SK-N-SH (cell line): ENCODE measurements around the gene PCSK7. TPM values are rescaled to one million over a fixed set of nuclear protein-coding genes. Genes with fewer than 3 reads are reported as not detected.

ENCODE experiments used
- CTCF ChIA-PET: fragments of 300-600, 350-600 bp; formaldehyde crosslinking; extraction: SDS; loops from one replicate; lab custom pipeline; 2021; lab: Yijun Ruan, JAX
- POLR2A ChIA-PET: fragments of 350-600 bp; sonication (Branson Sonifier 250); formaldehyde crosslinking; extraction: SDS; loops from one replicate; lab custom pipeline; 2020; ENCODE audit warnings: antibody characterized with exemption, inconsistent platforms; lab: Yijun Ruan, JAX
- DNase-seq: peaks from one replicate; pipeline ENCODE4 v3.0.0; 2012
- H2AFZ ChIP-seq: fragments of 200-600 bp; sonication (generic); 2 replicates; pipeline ENCODE4 v1.8.1; 2016; ENCODE audit warnings: antibody characterized with exemption, mild to moderate bottlenecking, low read depth
- H3F3A ChIP-seq: fragments of 200-600 bp; sonication (generic); replicated peaks from 2 replicates; pipeline ENCODE3; 2016; ENCODE audit warnings: antibody characterized with exemption, mild to moderate bottlenecking; ENCODE audit not compliant: insufficient read depth
- H3K27ac ChIP-seq, 2 experiments: fragments of 200-500 bp in 1 of 2; fragments of 200-600 bp in 1 of 2; sonication (Bioruptor generic) in 1 of 2; sonication (generic), shearing (Covaris generic) in 1 of 2; 2 replicates each; pipeline versions ENCODE4 v1.5.1 to v1.6.1; 2014 to 2016; ENCODE audit warnings: low read depth in 2 of 2, inconsistent platforms in 1 of 2, low read length in 1 of 2, mild to moderate bottlenecking in 1 of 2, mixed read lengths in 1 of 2
- H3K27me3 ChIP-seq: fragments of 200-600 bp; sonication (generic), shearing (Covaris generic); 2 replicates; pipeline ENCODE4 v1.6.1; 2016; ENCODE audit warnings: mixed run types; ENCODE audit not compliant: insufficient read depth
- H3K36me3 ChIP-seq, 2 experiments: fragments of 200-500 bp in 1 of 2; fragments of 200-600 bp in 1 of 2; sonication (Bioruptor generic) in 1 of 2; sonication (generic) in 1 of 2; replicated peaks in 1 of 2; 2 replicates each; pipeline versions ENCODE3 to v1.5.1; 2014 to 2016; ENCODE audit warnings: low read length in 1 of 2, mild to moderate bottlenecking in 1 of 2; ENCODE audit not compliant: insufficient read depth in 2 of 2, control insufficient read depth in 1 of 2
- H3K4me1 ChIP-seq, 2 experiments: fragments of 200-500 bp in 1 of 2; fragments of 200-600 bp in 1 of 2; sonication (Bioruptor generic) in 1 of 2; sonication (generic), shearing (Covaris generic) in 1 of 2; 2 replicates each; pipeline versions ENCODE4 v1.5.1 to v1.6.1; 2014 to 2016; ENCODE audit warnings: low read depth in 1 of 2, low read length in 1 of 2, mixed run types in 1 of 2; ENCODE audit not compliant: insufficient read depth in 2 of 2, control insufficient read depth in 1 of 2
- H3K4me2 ChIP-seq: fragments of 200-600 bp; sonication (generic), shearing (Covaris generic); 2 replicates; pipeline ENCODE4 v1.6.1; 2017; ENCODE audit warnings: mixed run types
- H3K4me3 ChIP-seq, 2 experiments: fragments of 200-500 bp in 1 of 2; fragments of 200-600 bp in 1 of 2; sonication (Bioruptor generic) in 1 of 2; sonication (generic), shearing (Covaris generic) in 1 of 2; 2 replicates each; pipeline versions ENCODE4 v1.5.1 to v1.8.1; 2014 to 2016; ENCODE audit warnings: low read depth in 2 of 2, inconsistent platforms in 1 of 2, low read length in 1 of 2, mild to moderate bottlenecking in 1 of 2, mixed read lengths in 1 of 2, moderate library complexity in 1 of 2
- H3K79me2 ChIP-seq: fragments of 200-600 bp; sonication (generic); 2 replicates; pipeline ENCODE4 v1.8.1; 2017; ENCODE audit warnings: mild to moderate bottlenecking; ENCODE audit not compliant: insufficient read depth
- H3K9ac ChIP-seq: fragments of 200-600 bp; sonication (generic); 2 replicates; pipeline ENCODE4 v1.6.1; 2017; ENCODE audit warnings: mixed run types
- H3K9me2 ChIP-seq: fragments of 200-600 bp; sonication (generic); 2 replicates; pipeline ENCODE4 v1.6.1; 2017; ENCODE audit warnings: mixed run types
- H3K9me3 ChIP-seq: fragments of 200-600 bp; sonication (generic); 2 replicates; pipeline ENCODE4 v1.6.1; 2017; ENCODE audit warnings: mixed run types, mild to moderate bottlenecking, moderate library complexity
- H4K20me1 ChIP-seq: fragments of 200-600 bp; sonication (generic); 2 replicates; pipeline ENCODE4 v1.6.1; 2017; ENCODE audit warnings: mild to moderate bottlenecking, mixed run types; ENCODE audit not compliant: insufficient read depth
- CHD2 ChIP-seq: fragments of 150-350 bp; IDR thresholded peaks from 2 replicates; pipeline ENCODE4 v1.6.1; 2018; ENCODE audit warnings: low read length; ENCODE audit not compliant: partially characterized antibody
- ELF1 ChIP-seq: IDR thresholded peaks from 2 replicates; pipeline ENCODE4 v1.4.0; 2012
- EP300 ChIP-seq, 2 experiments: IDR thresholded peaks; 2 replicates each; pipeline versions ENCODE4 v1.4.0 to v1.6.1; 2012; ENCODE audit warnings: borderline replicate concordance in 1 of 2, low read depth in 1 of 2, low read length in 1 of 2
- EZH2phosphoT487 ChIP-seq: fragments of 200-600 bp; sonication (generic); IDR thresholded peaks from 2 replicates; pipeline ENCODE4 v1.6.1; 2017; ENCODE audit warnings: low read depth, mixed run types, mild to moderate bottlenecking, antibody characterized with exemption, moderate library complexity, borderline replicate concordance
- FOXJ3 ChIP-seq: sonication (generic); formaldehyde crosslinking; IDR thresholded peaks from 2 replicates; pipeline ENCODE4 v1.5.1; 2020; ENCODE audit warnings: mild to moderate bottlenecking, missing genetic modification reagents
- GABPA ChIP-seq: IDR thresholded peaks from 2 replicates; pipeline ENCODE4 v1.4.0; 2012; ENCODE audit warnings: low read depth, mild to moderate bottlenecking
- GATA2 ChIP-seq: sonication (generic); formaldehyde crosslinking; IDR thresholded peaks from 2 replicates; pipeline ENCODE4 v1.5.0; 2020; ENCODE audit warnings: mild to moderate bottlenecking, missing genetic modification reagents
- MEF2A ChIP-seq: IDR thresholded peaks from 2 replicates; pipeline ENCODE4 v1.4.0; 2012; ENCODE audit warnings: low read depth, borderline replicate concordance
- MXI1 ChIP-seq: IDR thresholded peaks from 2 replicates; pipeline ENCODE4 v1.6.1; 2012; ENCODE audit warnings: mild to moderate bottlenecking, low read depth, low read length, improper control_type of control experiment
- NRF1 ChIP-seq: IDR thresholded peaks from 2 replicates; pipeline ENCODE4 v1.6.1; 2012; ENCODE audit warnings: low read depth, mild to moderate bottlenecking, low read length
- POLR2AphosphoS5 ChIP-seq: IDR thresholded peaks from 2 replicates; pipeline ENCODE4 v1.6.1; 2012; ENCODE audit warnings: low read depth, low read length
- RFX5 ChIP-seq: IDR thresholded peaks from 2 replicates; pipeline ENCODE4 v1.6.1; 2012; ENCODE audit warnings: mild to moderate bottlenecking, improper control_type of control experiment, low read length
- RXRA ChIP-seq: IDR thresholded peaks from 2 replicates; pipeline ENCODE4 v1.4.0; 2012; ENCODE audit warnings: low read depth, mild to moderate bottlenecking, borderline replicate concordance
- SIN3A ChIP-seq: IDR thresholded peaks from 2 replicates; pipeline ENCODE4 v1.6.1; 2012; ENCODE audit warnings: low read depth, mild to moderate bottlenecking, low read length, moderate library complexity, borderline replicate concordance
- TAF1 ChIP-seq: IDR thresholded peaks from 2 replicates; pipeline ENCODE4 v1.6.1; 2012; ENCODE audit warnings: low read depth, mild to moderate bottlenecking, low read length, moderate library complexity, borderline replicate concordance
- TCF12 ChIP-seq: IDR thresholded peaks from 2 replicates; pipeline ENCODE4 v1.4.0; 2012
- TEAD4 ChIP-seq: IDR thresholded peaks from 2 replicates; pipeline ENCODE4 v1.4.0; 2012; ENCODE audit warnings: mild to moderate bottlenecking, borderline replicate concordance; ENCODE audit not compliant: insufficient read depth
- YY1 ChIP-seq: IDR thresholded peaks from 2 replicates; pipeline ENCODE4 v1.4.0; 2012; ENCODE audit warnings: low read depth, mild to moderate bottlenecking
- WGBS: methylation state at CpG from one replicate; pipeline ENCODE4 v1.1.6; 2017; ENCODE audit warnings: low lambda C conversion rate; 5-methylcytosine and 5-hydroxymethylcytosine counted together
- polyA plus RNA-seq, 3 experiments: library from polyadenylated mRNA; depleted of rRNA; stranded (reverse); fragments of >200 nt; gene quantifications; 2 replicates each; pipeline ENCODE4 v1.2.3, GENCODE V29; 2012
- TF ChIP-seq, protein P1 (sequence below): fragments of 150-350 bp; IDR thresholded peaks from 2 replicates; pipeline ENCODE4 v1.6.1; 2016; ENCODE audit warnings: mild to moderate bottlenecking, low read depth, low read length
- TF ChIP-seq, protein P2 (sequence below): IDR thresholded peaks from 2 replicates; pipeline ENCODE4; 2012
- TF ChIP-seq, protein P3 (sequence below): IDR thresholded peaks from 2 replicates; pipeline ENCODE4 v1.4.0; 2012; ENCODE audit warnings: low read depth
- TF ChIP-seq, protein P4 (sequence below): fragments of 200-600 bp; sonication (generic); IDR thresholded peaks from 2 replicates; pipeline ENCODE4 v1.6.1; 2017; ENCODE audit warnings: antibody characterized with exemption, mild to moderate bottlenecking, moderate library complexity
- TF ChIP-seq, protein P5 (sequence below): IDR thresholded peaks from 2 replicates; pipeline ENCODE4 v1.6.1; 2012; ENCODE audit warnings: mild to moderate bottlenecking, low read depth, low read length, moderate library complexity

Gene PCSK7
- polyA plus RNA-seq, 1 of the 3 experiments (the other 2 are of a cell fraction) = 49.7 TPM

DNA sequence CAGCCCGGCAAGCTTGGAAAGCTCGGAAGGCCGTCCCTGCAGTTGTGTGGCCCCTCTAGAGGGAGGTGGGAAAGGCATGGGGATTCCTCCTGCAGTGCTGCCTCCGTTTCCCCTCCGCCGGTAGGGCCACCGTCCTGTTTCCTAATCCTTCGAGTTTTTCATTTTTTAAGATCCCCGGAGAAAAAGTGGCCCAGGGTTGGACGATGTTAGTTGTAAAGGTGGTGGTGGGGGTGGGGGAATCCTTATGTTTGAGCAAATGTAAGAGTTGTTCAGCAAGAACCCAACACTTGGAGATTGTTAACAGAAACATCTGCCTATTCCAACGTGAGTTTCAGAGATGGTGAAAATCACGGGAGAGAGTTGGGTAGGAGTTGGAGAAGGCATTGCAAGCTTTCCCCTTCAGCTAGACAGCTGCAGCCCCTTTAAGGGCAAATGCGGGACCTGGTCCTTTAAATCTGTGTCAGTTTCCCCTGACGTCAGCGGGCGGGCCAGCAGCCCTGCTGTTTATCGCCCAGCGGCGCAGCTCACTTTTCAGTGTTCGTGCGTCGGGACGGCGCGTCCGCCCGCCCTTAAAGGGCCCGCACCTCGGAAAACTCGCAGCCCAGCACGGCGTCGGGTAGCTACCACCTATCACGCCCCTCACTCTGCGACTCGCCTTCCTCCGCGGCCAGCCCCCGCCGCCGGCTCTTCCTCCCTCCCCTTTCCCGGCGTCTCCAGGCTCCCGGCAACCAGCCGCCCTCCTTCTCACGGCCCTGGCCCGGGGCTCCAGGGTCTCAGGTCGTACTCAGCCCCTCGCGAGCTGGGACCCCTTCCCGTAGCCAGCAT lies 53.5 kb downstream of the PCSK7 start, which contains the start of gene SIDT2:
SIDT2 (plus strand) TSS at position 534 of the 825 bp plus-strand sequence. CDS start 521 bp downstream, outside the sequence.
- peak within 1 kb of the TSS; percentile 76 to 77 for H3K4me3 ChIP-seq
- peaks cover 20% of the 10 kb centered on the region for H3F3A ChIP-seq
- no peaks in the 10 kb centered on the region for H4K20me1 ChIP-seq
- peak within 1 kb of the TSS; percentile 42 to 82 for H3K27ac ChIP-seq
- no peaks in the 10 kb centered on the region for H3K27me3 ChIP-seq
- peak within 1 kb of the TSS; percentile 78 for H2AFZ ChIP-seq
- H3K36me3 ChIP-seq = peaks cover 8 to 12% of the 10 kb centered on the region in 2 experiments
- H3K79me2 ChIP-seq = peaks cover 11% of the 10 kb centered on the region; the same call in 1 of the 2 replicates
- peaks cover 10 to 21% of the 10 kb centered on the region in 2 experiments; a peak in 2 of 4 replicates for H3K4me1 ChIP-seq
- H3K9me3 ChIP-seq = no peaks in the 10 kb centered on the region
- H3K9ac ChIP-seq = peak within 1 kb of the TSS; percentile 81
- no peaks in the 10 kb centered on the region for H3K9me2 ChIP-seq
- POLR2A ChIA-PET = interaction anchor here (0.7 to 1.0 kb wide), 3 partner anchors 16 to 32 kb away, joined by 3 read pairs; no protein-coding TSS in a partner anchor
- CTCF ChIA-PET = interaction anchor here (0.6 to 6.4 kb wide), 7 partner anchors 8 to 387 kb away, joined by 3 to 54 read pairs (median 3); partner anchors contain the start of genes APOA5, PCSK7 and RNF214
- peak within 1 kb of the TSS; percentile 99 for H3K4me2 ChIP-seq
- 5% methylated on average over 38 of the region's 51 CpGs for WGBS
- peak; percentile 61; the same call in 1 of the 2 replicates for TF ChIP-seq SIN3A
- TF ChIP-seq, protein P1, sequence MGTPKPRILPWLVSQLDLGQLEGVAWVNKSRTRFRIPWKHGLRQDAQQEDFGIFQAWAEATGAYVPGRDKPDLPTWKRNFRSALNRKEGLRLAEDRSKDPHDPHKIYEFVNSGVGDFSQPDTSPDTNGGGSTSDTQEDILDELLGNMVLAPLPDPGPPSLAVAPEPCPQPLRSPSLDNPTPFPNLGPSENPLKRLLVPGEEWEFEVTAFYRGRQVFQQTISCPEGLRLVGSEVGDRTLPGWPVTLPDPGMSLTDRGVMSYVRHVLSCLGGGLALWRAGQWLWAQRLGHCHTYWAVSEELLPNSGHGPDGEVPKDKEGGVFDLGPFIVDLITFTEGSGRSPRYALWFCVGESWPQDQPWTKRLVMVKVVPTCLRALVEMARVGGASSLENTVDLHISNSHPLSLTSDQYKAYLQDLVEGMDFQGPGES = no peak
- TF ChIP-seq TCF12 = no peak
- no peak for TF ChIP-seq EZH2phosphoT487
- no peak for TF ChIP-seq YY1
- peak; percentile 29 for TF ChIP-seq CHD2
- no peak for TF ChIP-seq RXRA
- TF ChIP-seq, protein P2, sequence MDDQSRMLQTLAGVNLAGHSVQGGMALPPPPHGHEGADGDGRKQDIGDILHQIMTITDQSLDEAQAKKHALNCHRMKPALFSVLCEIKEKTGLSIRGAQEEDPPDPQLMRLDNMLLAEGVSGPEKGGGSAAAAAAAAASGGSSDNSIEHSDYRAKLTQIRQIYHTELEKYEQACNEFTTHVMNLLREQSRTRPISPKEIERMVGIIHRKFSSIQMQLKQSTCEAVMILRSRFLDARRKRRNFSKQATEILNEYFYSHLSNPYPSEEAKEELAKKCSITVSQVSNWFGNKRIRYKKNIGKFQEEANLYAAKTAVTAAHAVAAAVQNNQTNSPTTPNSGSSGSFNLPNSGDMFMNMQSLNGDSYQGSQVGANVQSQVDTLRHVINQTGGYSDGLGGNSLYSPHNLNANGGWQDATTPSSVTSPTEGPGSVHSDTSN = peak; percentile 59
- no peak for TF ChIP-seq GABPA
- TF ChIP-seq POLR2AphosphoS5 = peak; percentile 51; the same call in 1 of the 2 replicates
- TF ChIP-seq RFX5 = peak; percentile 70; the same call in 1 of the 2 replicates
- TF ChIP-seq, protein P3, sequence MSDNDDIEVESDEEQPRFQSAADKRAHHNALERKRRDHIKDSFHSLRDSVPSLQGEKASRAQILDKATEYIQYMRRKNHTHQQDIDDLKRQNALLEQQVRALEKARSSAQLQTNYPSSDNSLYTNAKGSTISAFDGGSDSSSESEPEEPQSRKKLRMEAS = peak; percentile 99
- TF ChIP-seq EP300 (IDR thresholded peaks at IDR 0.05; ENCODE audit: borderline replicate concordance in 1 of 2, low read depth in 1 of 2, low read length in 1 of 2) = peak in 1 of 2 experiments; percentile 21; a peak in 1 of 4 replicates
- peak; percentile 36 for TF ChIP-seq TAF1
- TF ChIP-seq ELF1 = 0 out of 2 replicates have a peak, but pooled peaks have one; percentile 17
- no peak for TF ChIP-seq GATA2 (CRISPR knock-in tag)
- TF ChIP-seq TEAD4 = no peak
- TF ChIP-seq FOXJ3 = peak; percentile 63; the same call in 1 of the 2 replicates
- TF ChIP-seq, protein P4, sequence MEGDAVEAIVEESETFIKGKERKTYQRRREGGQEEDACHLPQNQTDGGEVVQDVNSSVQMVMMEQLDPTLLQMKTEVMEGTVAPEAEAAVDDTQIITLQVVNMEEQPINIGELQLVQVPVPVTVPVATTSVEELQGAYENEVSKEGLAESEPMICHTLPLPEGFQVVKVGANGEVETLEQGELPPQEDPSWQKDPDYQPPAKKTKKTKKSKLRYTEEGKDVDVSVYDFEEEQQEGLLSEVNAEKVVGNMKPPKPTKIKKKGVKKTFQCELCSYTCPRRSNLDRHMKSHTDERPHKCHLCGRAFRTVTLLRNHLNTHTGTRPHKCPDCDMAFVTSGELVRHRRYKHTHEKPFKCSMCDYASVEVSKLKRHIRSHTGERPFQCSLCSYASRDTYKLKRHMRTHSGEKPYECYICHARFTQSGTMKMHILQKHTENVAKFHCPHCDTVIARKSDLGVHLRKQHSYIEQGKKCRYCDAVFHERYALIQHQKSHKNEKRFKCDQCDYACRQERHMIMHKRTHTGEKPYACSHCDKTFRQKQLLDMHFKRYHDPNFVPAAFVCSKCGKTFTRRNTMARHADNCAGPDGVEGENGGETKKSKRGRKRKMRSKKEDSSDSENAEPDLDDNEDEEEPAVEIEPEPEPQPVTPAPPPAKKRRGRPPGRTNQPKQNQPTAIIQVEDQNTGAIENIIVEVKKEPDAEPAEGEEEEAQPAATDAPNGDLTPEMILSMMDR = no peak
- peak; percentile 76 for TF ChIP-seq MXI1
- TF ChIP-seq NRF1 = peak; percentile 52; the same call in 1 of the 2 replicates
- 0 out of 2 replicates have a peak, but pooled peaks have one; percentile 10 for TF ChIP-seq MEF2A
- TF ChIP-seq, protein P5, sequence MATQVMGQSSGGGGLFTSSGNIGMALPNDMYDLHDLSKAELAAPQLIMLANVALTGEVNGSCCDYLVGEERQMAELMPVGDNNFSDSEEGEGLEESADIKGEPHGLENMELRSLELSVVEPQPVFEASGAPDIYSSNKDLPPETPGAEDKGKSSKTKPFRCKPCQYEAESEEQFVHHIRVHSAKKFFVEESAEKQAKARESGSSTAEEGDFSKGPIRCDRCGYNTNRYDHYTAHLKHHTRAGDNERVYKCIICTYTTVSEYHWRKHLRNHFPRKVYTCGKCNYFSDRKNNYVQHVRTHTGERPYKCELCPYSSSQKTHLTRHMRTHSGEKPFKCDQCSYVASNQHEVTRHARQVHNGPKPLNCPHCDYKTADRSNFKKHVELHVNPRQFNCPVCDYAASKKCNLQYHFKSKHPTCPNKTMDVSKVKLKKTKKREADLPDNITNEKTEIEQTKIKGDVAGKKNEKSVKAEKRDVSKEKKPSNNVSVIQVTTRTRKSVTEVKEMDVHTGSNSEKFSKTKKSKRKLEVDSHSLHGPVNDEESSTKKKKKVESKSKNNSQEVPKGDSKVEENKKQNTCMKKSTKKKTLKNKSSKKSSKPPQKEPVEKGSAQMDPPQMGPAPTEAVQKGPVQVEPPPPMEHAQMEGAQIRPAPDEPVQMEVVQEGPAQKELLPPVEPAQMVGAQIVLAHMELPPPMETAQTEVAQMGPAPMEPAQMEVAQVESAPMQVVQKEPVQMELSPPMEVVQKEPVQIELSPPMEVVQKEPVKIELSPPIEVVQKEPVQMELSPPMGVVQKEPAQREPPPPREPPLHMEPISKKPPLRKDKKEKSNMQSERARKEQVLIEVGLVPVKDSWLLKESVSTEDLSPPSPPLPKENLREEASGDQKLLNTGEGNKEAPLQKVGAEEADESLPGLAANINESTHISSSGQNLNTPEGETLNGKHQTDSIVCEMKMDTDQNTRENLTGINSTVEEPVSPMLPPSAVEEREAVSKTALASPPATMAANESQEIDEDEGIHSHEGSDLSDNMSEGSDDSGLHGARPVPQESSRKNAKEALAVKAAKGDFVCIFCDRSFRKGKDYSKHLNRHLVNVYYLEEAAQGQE = no peak
- DNase-seq = peak; percentile 92
